Neural cell (in vitro differentiated cells): ENCODE data around the gene GABRG3. TPM values are rescaled to one million over a fixed set of nuclear protein-coding genes. Genes with fewer than 3 reads are reported as not detected.

ENCODE experiments used
- H2AFZ ChIP-seq: fragments of 200-600, 300-800 bp; sonication (generic), shearing (Covaris generic); 2 replicates; pipeline ENCODE4 v1.6.0; 2014; ENCODE audit warnings: low read depth, mild to moderate bottlenecking, antibody characterized with exemption, low read length, moderate library complexity
- H3F3A ChIP-seq: fragments of 200-600 bp; shearing (Covaris generic); 2 replicates; pipeline ENCODE4 v1.6.1; 2016; ENCODE audit warnings: mild to moderate bottlenecking, moderate library complexity, mixed read lengths, antibody characterized with exemption, low read length; ENCODE audit not compliant: insufficient read depth, poor library complexity, severe bottlenecking
- H3K27ac ChIP-seq: fragments of 200-600, 300-800 bp; sonication (generic), shearing (Covaris generic); 2 replicates; pipeline ENCODE4 v1.5.1; 2014; ENCODE audit warnings: mild to moderate bottlenecking, low read length, moderate library complexity
- H3K27me3 ChIP-seq: fragments of 300-800, 200-600 bp; sonication (generic), shearing (Covaris generic); 2 replicates; pipeline ENCODE4 v1.6.0; 2014; ENCODE audit warnings: mild to moderate bottlenecking, low read depth, low read length, moderate library complexity; ENCODE audit not compliant: insufficient read depth
- H3K36me3 ChIP-seq: fragments of 300-800, 200-600 bp; sonication (generic), shearing (Covaris generic); 2 replicates; pipeline ENCODE4 v1.5.1; 2014; ENCODE audit warnings: mild to moderate bottlenecking, antibody characterized with exemption, low read length, moderate library complexity; ENCODE audit not compliant: insufficient read depth
- H3K4me2 ChIP-seq: fragments of 300-800, 200-600 bp; sonication (generic), shearing (Covaris generic); 2 replicates; pipeline ENCODE4 v1.6.0; 2014; ENCODE audit warnings: mild to moderate bottlenecking, low read length
- H3K4me3 ChIP-seq: fragments of 300-800, 200-600 bp; sonication (generic), shearing (Covaris generic); 2 replicates; pipeline ENCODE4 v1.5.1; 2014; ENCODE audit warnings: mild to moderate bottlenecking, low read length, moderate library complexity
- H3K79me2 ChIP-seq: fragments of 200-600 bp; shearing (Covaris generic); replicated peaks from 2 replicates; pipeline ENCODE4 v1.6.0; 2014; ENCODE audit warnings: mild to moderate bottlenecking, low read length, moderate library complexity; ENCODE audit not compliant: insufficient read depth
- H3K9ac ChIP-seq: fragments of 300-800, 200-600 bp; sonication (generic), shearing (Covaris generic); 2 replicates; pipeline ENCODE4 v1.6.1; 2016; ENCODE audit warnings: mild to moderate bottlenecking, low read length, mixed read lengths
- H3K9me2 ChIP-seq: fragments of 200-600 bp; shearing (Covaris generic); 2 replicates; pipeline ENCODE4 v1.6.1; 2016; ENCODE audit warnings: mild to moderate bottlenecking, low read length, mixed read lengths; ENCODE audit not compliant: insufficient read depth
- H3K9me3 ChIP-seq: fragments of 200-600, 300-800 bp; sonication (generic), shearing (Covaris generic); 2 replicates; pipeline ENCODE4 v1.6.1; 2016; ENCODE audit warnings: mild to moderate bottlenecking, mixed run types, low read length, moderate library complexity, mixed read lengths
- H4K20me1 ChIP-seq: fragments of 200-600 bp; shearing (Covaris generic); 2 replicates; pipeline ENCODE4 v1.6.1; 2016; ENCODE audit warnings: mild to moderate bottlenecking, mixed run types; ENCODE audit not compliant: insufficient read depth
- EP300 ChIP-seq: fragments of 450-650 bp; conservative IDR thresholded peaks from 2 replicates; pipeline ENCODE4 v1.6.1; 2014; ENCODE audit warnings: antibody characterized with exemption, mild to moderate bottlenecking, moderate library complexity; ENCODE audit not compliant: poor library complexity, severe bottlenecking
- EZH2 ChIP-seq: fragments of 200-600, 300-800 bp; shearing (Covaris generic), sonication (generic); IDR thresholded peaks from 2 replicates; pipeline ENCODE4 v1.6.1; 2014; ENCODE audit warnings: antibody characterized with exemption, low read length, borderline replicate concordance, mild to moderate bottlenecking; ENCODE audit not compliant: insufficient read depth, poor library complexity, severe bottlenecking
- MXI1 ChIP-seq: fragments of 450-650 bp; conservative IDR thresholded peaks from 2 replicates; pipeline ENCODE4 v1.6.1; 2014; ENCODE audit warnings: antibody characterized with exemption, mild to moderate bottlenecking; ENCODE audit not compliant: poor library complexity, severe bottlenecking
- POLR2AphosphoS5 ChIP-seq: IDR thresholded peaks from 2 replicates; pipeline ENCODE4 v1.6.1; 2012
- RAD21 ChIP-seq: fragments of 450-650 bp; conservative IDR thresholded peaks from 2 replicates; pipeline ENCODE4 v1.6.1; 2014; ENCODE audit warnings: antibody characterized with exemption, mild to moderate bottlenecking, moderate library complexity
- SMC3 ChIP-seq: fragments of 450-650 bp; conservative IDR thresholded peaks from 2 replicates; pipeline ENCODE4 v1.6.1; 2014; ENCODE audit warnings: antibody characterized with exemption, mild to moderate bottlenecking, moderate library complexity; ENCODE audit not compliant: poor library complexity
- TAF1 ChIP-seq: IDR thresholded peaks from 2 replicates; pipeline ENCODE4 v1.6.1; 2012; ENCODE audit warnings: low read depth
- polyA plus RNA-seq: library from polyadenylated mRNA; depleted of rRNA; stranded (reverse); fragments of >200 nt; gene quantifications from 2 replicates; pipeline ENCODE4 v1.2.3, GENCODE V29; 2014
- TF ChIP-seq, protein P1 (sequence below): IDR thresholded peaks from 2 replicates; pipeline ENCODE4 v1.6.1; 2012; ENCODE audit warnings: borderline replicate concordance
- TF ChIP-seq, protein P2 (sequence below): fragments of 450-650 bp; IDR thresholded peaks from 2 replicates; pipeline ENCODE4 v1.5.1; 2014; ENCODE audit warnings: antibody characterized with exemption, mild to moderate bottlenecking, moderate library complexity; ENCODE audit not compliant: poor library complexity, severe bottlenecking

GABRG3 gene
- polyA plus RNA-seq, 1 donor from 2014 or later = 1.2 TPM

- Histone ChIP-seq H3K4me2 (no peak overlapping the region), H3K9me2 (no peaks in the 10 kb centered on the region), H4K20me1 (no peaks in the 10 kb centered on the region), H3K27ac (no peak overlapping the region), H3K9ac (no peak overlapping the region), H3K27me3 (no peaks in the 10 kb centered on the region), H3K4me3 (no peak overlapping the region), H3F3A (no peaks in the 10 kb centered on the region), H3K79me2 (no peaks in the 10 kb centered on the region), H3K36me3 (no peaks in the 10 kb centered on the region), H3K9me3 (no peaks in the 10 kb centered on the region), H2AFZ (no peak overlapping the region)
- TF ChIP-seq, protein P1, sequence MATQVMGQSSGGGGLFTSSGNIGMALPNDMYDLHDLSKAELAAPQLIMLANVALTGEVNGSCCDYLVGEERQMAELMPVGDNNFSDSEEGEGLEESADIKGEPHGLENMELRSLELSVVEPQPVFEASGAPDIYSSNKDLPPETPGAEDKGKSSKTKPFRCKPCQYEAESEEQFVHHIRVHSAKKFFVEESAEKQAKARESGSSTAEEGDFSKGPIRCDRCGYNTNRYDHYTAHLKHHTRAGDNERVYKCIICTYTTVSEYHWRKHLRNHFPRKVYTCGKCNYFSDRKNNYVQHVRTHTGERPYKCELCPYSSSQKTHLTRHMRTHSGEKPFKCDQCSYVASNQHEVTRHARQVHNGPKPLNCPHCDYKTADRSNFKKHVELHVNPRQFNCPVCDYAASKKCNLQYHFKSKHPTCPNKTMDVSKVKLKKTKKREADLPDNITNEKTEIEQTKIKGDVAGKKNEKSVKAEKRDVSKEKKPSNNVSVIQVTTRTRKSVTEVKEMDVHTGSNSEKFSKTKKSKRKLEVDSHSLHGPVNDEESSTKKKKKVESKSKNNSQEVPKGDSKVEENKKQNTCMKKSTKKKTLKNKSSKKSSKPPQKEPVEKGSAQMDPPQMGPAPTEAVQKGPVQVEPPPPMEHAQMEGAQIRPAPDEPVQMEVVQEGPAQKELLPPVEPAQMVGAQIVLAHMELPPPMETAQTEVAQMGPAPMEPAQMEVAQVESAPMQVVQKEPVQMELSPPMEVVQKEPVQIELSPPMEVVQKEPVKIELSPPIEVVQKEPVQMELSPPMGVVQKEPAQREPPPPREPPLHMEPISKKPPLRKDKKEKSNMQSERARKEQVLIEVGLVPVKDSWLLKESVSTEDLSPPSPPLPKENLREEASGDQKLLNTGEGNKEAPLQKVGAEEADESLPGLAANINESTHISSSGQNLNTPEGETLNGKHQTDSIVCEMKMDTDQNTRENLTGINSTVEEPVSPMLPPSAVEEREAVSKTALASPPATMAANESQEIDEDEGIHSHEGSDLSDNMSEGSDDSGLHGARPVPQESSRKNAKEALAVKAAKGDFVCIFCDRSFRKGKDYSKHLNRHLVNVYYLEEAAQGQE = no peak
- TF ChIP-seq, protein P2, sequence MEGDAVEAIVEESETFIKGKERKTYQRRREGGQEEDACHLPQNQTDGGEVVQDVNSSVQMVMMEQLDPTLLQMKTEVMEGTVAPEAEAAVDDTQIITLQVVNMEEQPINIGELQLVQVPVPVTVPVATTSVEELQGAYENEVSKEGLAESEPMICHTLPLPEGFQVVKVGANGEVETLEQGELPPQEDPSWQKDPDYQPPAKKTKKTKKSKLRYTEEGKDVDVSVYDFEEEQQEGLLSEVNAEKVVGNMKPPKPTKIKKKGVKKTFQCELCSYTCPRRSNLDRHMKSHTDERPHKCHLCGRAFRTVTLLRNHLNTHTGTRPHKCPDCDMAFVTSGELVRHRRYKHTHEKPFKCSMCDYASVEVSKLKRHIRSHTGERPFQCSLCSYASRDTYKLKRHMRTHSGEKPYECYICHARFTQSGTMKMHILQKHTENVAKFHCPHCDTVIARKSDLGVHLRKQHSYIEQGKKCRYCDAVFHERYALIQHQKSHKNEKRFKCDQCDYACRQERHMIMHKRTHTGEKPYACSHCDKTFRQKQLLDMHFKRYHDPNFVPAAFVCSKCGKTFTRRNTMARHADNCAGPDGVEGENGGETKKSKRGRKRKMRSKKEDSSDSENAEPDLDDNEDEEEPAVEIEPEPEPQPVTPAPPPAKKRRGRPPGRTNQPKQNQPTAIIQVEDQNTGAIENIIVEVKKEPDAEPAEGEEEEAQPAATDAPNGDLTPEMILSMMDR = no peak
- no peak for TF ChIP-seq SMC3
- TF ChIP-seq RAD21 = no peak
- TF ChIP-seq EP300 = no peak
- no peak for TF ChIP-seq MXI1
- no peak for TF ChIP-seq EZH2
- no peak for TF ChIP-seq POLR2AphosphoS5
- TF ChIP-seq TAF1 = no peak
Measured at GRCh38 chr15:27179789-27180188, 208.8 kb downstream of the GABRG3 start.

- TF ChIP-seq, protein P2 = no peak
- TF ChIP-seq MXI1 (no peak), POLR2AphosphoS5 (no peak)
- Histone ChIP-seq H3K36me3 (no peaks in the 10 kb centered on the region), H2AFZ (no peak overlapping the region), H3K27me3 (no peaks in the 10 kb centered on the region), H3K4me3 (no peak overlapping the region), H3K27ac (peak overlapping the region; percentile 30), H3K9me2 (no peaks in the 10 kb centered on the region), H3K79me2 (no peaks in the 10 kb centered on the region), H4K20me1 (no peaks in the 10 kb centered on the region), H3F3A (no peaks in the 10 kb centered on the region), H3K9ac (peak overlapping the region; percentile 4), H3K9me3 (peaks cover 3% of the 10 kb centered on the region), H3K4me2 (no peak overlapping the region)
Measured at GRCh38 chr15:27182561-27183110, 211.7 kb downstream of the GABRG3 start.
